NCI-H146 treated with DMSO at 0.1 percent for 48 hours (cell line): ENCODE data around the gene CASD1.

Experiments used
- DNase-seq: peaks from one replicate; lab custom pipeline; 2025; ENCODE audit not compliant: unreplicated experiment; lab: John Stamatoyannopoulos, UW

Gene CASD1

GRCh38 chr7:94579470-94579869, 69.9 kb downstream of the CASD1 start:
- no peak for DNase-seq

DNA sequence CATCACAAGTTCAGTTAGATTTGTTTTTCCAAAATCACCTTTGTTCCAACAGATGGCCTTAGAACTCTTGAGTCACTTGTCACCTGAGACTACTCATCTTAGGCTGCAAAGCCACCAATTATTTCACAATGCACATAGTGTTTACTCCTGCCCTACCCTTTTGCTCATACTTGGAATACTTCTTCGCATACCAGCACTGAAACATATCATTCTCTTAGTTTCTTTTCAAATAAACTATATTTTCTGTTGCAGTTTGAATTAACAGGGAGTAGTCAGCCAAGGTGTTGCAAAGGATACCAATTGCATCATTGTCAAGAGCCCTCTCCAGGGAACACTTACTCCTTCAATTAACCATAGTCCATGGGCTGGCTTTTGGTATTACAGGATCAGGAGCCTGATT, 71.0 kb downstream of the CASD1 start:
- no peak for DNase-seq

- DNase-seq, result no peak
These were observed 74.5 kb downstream of the CASD1 start for GRCh38 chr7:94584113-94584512.

DNA sequence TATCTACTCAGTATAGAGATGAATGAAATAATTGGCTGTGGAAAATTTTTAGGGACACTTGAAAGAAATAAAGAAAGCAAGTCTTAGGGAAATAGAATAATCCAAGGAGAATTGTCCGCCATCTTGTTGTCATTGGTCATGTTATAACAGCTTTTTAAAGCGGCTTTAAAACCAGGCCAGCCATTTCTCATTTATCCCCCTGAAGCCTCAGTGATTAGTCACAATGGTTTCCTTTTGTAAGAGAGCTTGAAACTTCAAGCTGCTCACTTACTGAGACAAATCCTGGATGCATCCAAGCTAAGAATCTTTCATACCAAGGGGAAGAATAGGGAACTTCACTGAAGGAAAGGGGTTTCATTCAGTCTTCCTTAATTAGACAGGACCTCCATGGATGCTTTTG, 78.5 kb downstream of the CASD1 start:
- no peak for DNase-seq

GRCh38 chr7:94590526-94591162, 81.0 kb downstream of the CASD1 start:
- no peak for DNase-seq

DNA sequence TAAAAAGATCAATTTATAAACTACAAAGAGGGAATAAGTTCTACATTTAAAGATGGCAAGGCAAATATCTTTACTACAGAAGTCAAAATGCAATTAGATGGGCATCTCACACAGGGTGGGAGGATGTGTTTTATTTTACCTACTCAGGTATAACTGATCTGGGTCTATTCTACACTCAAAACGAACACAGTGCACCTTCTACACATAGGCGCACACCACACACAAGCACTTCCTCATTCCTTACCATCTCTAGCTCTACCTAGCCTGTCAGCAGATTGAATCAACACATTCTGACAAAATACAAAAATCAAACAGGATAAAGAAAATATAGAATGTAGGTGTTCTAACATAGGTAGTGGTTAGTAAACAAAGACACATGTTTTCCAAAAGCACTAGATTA, 81.6 kb downstream of the CASD1 start:
- DNase-seq, result no peak

DNA sequence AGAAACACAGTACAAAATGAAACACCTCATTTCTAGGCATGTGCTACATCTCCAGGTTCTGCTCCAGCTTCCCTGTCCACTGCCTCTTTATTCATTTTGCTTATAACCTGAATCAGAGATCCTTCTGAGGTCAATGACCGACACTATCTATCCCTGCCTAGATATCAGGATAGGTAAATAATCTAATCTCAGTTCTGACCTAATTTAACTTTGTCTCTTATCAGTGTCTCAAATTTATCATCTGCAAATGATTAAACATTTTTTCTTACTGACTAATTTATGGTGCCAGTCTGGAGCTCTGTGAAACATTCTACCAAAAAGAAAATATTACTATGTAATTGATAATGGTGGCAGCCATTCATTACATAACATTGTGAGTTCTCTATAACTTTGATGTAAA, 85.3 kb downstream of the CASD1 start:
- no peak for DNase-seq

DNA sequence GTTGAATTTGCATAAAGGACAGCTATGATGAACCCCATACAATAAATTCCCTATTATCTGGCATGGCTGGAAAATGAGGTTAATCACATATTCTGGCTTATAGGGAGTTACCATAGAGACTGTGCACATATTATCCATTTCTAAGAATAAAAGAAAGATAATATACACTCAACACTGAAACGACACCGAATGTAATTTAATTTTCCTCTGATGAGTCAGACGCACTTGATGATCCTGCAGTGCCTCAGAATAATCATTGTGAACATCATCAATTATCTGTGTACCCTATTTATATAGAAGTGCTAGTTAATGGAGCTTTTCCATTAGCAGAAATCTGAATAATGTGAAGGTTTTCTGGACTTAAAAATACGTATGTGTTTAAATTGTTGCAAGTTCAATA, 86.1 kb downstream of the CASD1 start:
- no peak for DNase-seq

- no peak for DNase-seq
These were observed 90.7 kb downstream of the CASD1 start for GRCh38 chr7:94600267-94600666.

DNA sequence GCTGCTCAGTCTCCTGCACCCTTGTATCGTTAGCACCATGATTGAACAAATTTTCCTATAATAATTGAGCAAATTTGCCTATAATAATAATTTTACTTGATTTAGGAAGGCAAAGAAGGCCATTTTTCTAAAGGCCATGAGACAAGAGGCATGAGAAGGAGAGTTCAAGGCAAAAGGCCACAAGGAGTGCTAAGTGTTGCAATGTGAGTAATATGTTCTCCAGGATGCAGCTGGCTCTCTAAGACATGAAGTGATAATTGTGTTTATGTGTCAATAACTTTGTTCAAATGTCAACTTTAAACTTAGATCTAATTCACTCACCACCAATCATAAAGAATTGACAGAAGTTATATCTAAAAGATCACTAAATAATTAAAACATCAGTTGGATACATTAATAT, 92.6 kb downstream of the CASD1 start:
- no peak for DNase-seq

DNA sequence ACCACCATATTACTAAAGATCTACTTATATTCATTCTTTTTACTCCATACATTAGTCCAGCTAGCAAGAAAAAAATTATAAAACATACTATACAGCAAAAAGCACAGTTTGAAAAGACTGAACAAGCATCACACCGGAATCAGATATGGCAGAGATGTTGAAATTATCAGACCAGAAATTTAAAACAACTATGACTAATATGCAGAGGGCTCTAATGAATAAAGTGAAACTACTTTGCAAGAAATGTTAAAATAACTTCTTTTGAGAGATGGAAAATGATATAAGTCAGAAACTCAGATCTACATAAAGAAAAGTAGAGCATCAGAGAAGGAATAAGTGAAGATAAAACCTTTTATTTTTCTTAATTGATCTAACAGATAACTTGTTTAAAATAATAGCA, 95.4 kb downstream of the CASD1 start:
- DNase-seq, result no peak
